Natural killer cell (primary cell): ENCODE data around the gene CHRNG. TPM values are rescaled to one million over a fixed set of nuclear protein-coding genes. Genes with fewer than 3 reads are reported as not detected.

Source experiments
- ATAC-seq, 3 donors: fragments of 150-1000 bp in 2 of 3; fragments of 200-7000 bp in 1 of 3; cut with Tn5 transposase; 1 replicate in 1 of 3; 2 replicates in 2 of 3; pipeline ENCODE4 v1.10.0; 2021; ENCODE audit warnings: mild to moderate bottlenecking in 2 of 3, moderate library complexity in 2 of 3
- DNase-seq, 2 donors: peaks; one replicate each; pipeline versions ENCODE4 v3.0.0 to v3.0.0-alpha.2; 2013 to 2021; ENCODE audit warnings: mixed read lengths in 1 of 2
- H3K27ac ChIP-seq: one replicate; pipeline ENCODE4 v1.5.1; 2013; ENCODE audit warnings: mild to moderate bottlenecking, low read length
- H3K27me3 ChIP-seq: one replicate; pipeline ENCODE4 v1.6.1; 2013; ENCODE audit warnings: low read length; ENCODE audit not compliant: control insufficient read depth, insufficient read depth
- H3K36me3 ChIP-seq: one replicate; pipeline ENCODE4 v1.6.1; 2013; ENCODE audit warnings: low read length; ENCODE audit not compliant: control insufficient read depth, insufficient read depth
- H3K4me1 ChIP-seq: one replicate; pipeline ENCODE4 v1.6.1; 2013; ENCODE audit warnings: low read length; ENCODE audit not compliant: control insufficient read depth, insufficient read depth
- H3K4me3 ChIP-seq: one replicate; pipeline ENCODE4 v1.5.1; 2013; ENCODE audit warnings: low read length
- H3K9me3 ChIP-seq: one replicate; pipeline ENCODE4 v1.6.1; 2013; ENCODE audit warnings: low read length; ENCODE audit not compliant: control insufficient read depth, insufficient read depth
- H3K27ac Mint-ChIP-seq, 2 donors: one replicate each; pipeline ENCODE4 v1.8.0; 2022; ENCODE audit warnings: mild to moderate bottlenecking in 2 of 2, mixed read lengths in 2 of 2, moderate library complexity in 1 of 2
- H3K27me3 Mint-ChIP-seq, 2 donors: one replicate each; pipeline ENCODE4 v1.8.0; 2022; ENCODE audit warnings: low read depth in 2 of 2, mixed read lengths in 2 of 2
- H3K36me3 Mint-ChIP-seq: one replicate; pipeline ENCODE4 v1.8.0; 2022; ENCODE audit warnings: mixed read lengths
- H3K4me1 Mint-ChIP-seq, 2 donors: one replicate each; pipeline ENCODE4 v1.8.0; 2022; ENCODE audit warnings: mixed read lengths in 2 of 2
- H3K4me3 Mint-ChIP-seq: one replicate; pipeline ENCODE4 v1.8.0; 2022; ENCODE audit warnings: mild to moderate bottlenecking, moderate library complexity, mixed read lengths
- H3K9me3 Mint-ChIP-seq, 2 donors: one replicate each; pipeline ENCODE4 v1.8.0; 2022; ENCODE audit warnings: mixed read lengths in 2 of 2
- WGBS: methylation state at CpG from one replicate; pipeline ENCODE4 v1.1.7; 2013; ENCODE audit warnings: missing lambda C conversion rate; ENCODE audit not compliant: insufficient coverage; 5-methylcytosine and 5-hydroxymethylcytosine counted together
- intact Hi-C: fragments of 100-400 bp; cut with micrococcal nuclease; formaldehyde crosslinking; loops from one replicate; pipeline ENCODE4 v1.14.2; 2022
- total RNA-seq, 4 donors: library from RNA; stranded (reverse); fragments of 120-200 nt in 1 of 4; gene quantifications; one replicate each; pipeline versions ENCODE4 v1.2.3 to v1.2.4, GENCODE V29; 2013 to 2022
- TF ChIP-seq, protein P1 (sequence below): fragments of 200-600 bp; IDR thresholded peaks from one replicate; pipeline ENCODE4 v1.8.0; 2022; ENCODE audit warnings: antibody characterized with exemption

CHRNG gene
- total RNA-seq, 3 donors from 2014 or later (not counting 1 experiment from before 2014, with no cell fraction given), result not detected

DNA sequence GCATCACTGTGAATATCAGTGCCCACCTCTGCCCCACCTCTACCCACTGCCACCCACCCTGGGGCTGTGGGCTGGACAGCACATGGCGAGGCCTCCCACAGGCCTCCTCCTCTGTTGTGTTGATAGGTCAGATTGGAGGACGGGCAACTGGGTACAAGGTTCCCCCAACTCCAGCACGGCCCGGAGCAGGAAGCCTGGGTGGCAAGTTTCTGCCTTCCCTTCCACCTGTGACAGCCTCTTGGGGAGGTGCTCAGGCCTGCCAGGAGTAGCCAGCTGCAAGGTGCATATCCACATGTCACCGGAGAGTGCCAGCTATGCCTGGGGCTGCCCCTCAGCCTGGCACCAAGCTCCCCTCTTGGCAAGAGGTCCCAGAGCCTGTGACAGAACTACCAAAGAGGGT lies 45.0 kb upstream of the CHRNG start:
- DNase-seq, result no peak
- no peak for ATAC-seq
- H3K36me3 Mint-ChIP-seq, result no peaks in the 10 kb centered on the region
- no peaks in the 10 kb centered on the region for H3K9me3 Mint-ChIP-seq
- H3K27me3 ChIP-seq, result peaks cover 2% of the 10 kb centered on the region
- H3K27me3 Mint-ChIP-seq, result peaks cover 9 to 19% of the 10 kb centered on the region in 2 donors
- intact Hi-C loops, result no loop called here
- TF ChIP-seq, protein P1, sequence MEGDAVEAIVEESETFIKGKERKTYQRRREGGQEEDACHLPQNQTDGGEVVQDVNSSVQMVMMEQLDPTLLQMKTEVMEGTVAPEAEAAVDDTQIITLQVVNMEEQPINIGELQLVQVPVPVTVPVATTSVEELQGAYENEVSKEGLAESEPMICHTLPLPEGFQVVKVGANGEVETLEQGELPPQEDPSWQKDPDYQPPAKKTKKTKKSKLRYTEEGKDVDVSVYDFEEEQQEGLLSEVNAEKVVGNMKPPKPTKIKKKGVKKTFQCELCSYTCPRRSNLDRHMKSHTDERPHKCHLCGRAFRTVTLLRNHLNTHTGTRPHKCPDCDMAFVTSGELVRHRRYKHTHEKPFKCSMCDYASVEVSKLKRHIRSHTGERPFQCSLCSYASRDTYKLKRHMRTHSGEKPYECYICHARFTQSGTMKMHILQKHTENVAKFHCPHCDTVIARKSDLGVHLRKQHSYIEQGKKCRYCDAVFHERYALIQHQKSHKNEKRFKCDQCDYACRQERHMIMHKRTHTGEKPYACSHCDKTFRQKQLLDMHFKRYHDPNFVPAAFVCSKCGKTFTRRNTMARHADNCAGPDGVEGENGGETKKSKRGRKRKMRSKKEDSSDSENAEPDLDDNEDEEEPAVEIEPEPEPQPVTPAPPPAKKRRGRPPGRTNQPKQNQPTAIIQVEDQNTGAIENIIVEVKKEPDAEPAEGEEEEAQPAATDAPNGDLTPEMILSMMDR, result no peak
- no peaks in the 10 kb centered on the region for H3K9me3 ChIP-seq
- no peak overlapping the region for H3K27ac ChIP-seq
- WGBS, result 86% methylated on average over 5 of the region's 5 CpGs
- H3K4me3 ChIP-seq, result no peak overlapping the region
- no peaks in the 10 kb centered on the region for H3K4me1 ChIP-seq
- no peaks in the 10 kb centered on the region for H3K4me1 Mint-ChIP-seq
- H3K36me3 ChIP-seq, result no peaks in the 10 kb centered on the region
- no peak overlapping the region for H3K27ac Mint-ChIP-seq
- H3K4me3 Mint-ChIP-seq, result no peak overlapping the region

DNA sequence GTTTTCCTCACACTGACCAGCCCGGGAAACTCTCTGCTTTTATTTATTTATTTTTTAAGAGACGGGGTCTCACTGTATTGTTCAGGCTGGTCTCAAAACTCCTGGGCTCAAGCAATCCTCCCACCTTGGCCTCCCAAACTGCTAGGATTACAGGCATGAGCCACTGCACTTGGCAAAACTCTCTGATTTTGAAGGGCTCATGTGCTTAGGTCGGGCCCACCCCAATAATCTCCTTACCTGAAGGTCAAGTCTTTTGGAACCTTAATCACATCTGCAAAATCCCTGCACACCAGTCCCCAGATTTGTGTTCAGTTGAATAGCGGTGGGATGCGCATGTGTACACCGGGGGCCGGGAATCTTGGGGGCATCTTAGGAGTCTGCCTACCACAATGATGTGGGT lies 44.2 kb upstream of the CHRNG start:
- Mint-ChIP-seq H3K4me3 (no peak overlapping the region), H3K4me1 (no peaks in the 10 kb centered on the region), H3K27ac (no peak overlapping the region), H3K36me3 (no peaks in the 10 kb centered on the region), H3K9me3 (no peaks in the 10 kb centered on the region), H3K27me3 (peaks cover 2 to 20% of the 10 kb centered on the region in 2 donors)
- H3K4me3 ChIP-seq, result no peak overlapping the region
- intact Hi-C loops, result no loop called here
- ATAC-seq (no peak), DNase-seq (no peak)
- no peak overlapping the region for H3K27ac ChIP-seq
- no peaks in the 10 kb centered on the region for H3K27me3 ChIP-seq
- H3K4me1 ChIP-seq, result no peaks in the 10 kb centered on the region
- H3K36me3 ChIP-seq, result no peaks in the 10 kb centered on the region
- H3K9me3 ChIP-seq, result no peaks in the 10 kb centered on the region
- TF ChIP-seq, protein P1, result no peak
- WGBS, result 91% methylated on average over 7 of the region's 7 CpGs

DNA sequence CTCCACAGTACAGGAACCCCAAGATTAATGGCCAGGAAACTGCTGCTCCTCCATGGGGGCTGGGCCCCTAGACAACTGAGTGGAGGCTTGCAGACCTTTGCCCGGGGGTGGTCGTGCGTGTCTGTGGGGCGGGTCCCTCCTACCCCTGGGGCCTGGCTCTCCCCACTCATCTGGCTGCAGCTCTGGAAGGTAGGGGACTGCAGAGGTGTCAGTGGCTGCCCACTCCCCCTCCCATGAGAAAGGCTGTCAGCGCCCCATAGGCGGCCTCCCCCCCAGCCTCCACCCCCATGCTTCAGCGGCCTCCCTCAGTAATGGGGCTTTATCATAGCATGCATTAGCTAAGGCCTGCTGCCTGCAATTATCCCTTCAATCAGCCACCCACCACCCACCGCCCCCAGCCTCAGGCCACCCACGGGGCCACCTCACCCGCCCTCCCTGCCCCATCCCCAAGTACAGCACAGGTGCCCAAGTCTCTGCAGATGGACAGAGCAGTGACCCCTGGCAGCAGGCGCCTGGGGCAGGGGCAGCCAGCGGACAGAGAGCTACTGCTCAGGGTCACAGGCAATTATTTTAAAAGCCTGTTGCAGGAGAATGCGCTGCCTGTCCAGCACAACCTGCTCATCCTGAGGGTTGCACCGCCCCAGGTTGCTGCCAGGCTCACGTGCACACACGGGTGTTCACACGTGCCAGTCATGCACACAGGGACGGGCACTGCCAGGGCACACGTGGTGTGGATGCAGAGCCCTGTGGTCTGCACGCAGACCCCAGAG lies 42.8 kb upstream of the CHRNG start:
- H3K36me3 Mint-ChIP-seq, result no peaks in the 10 kb centered on the region
- no peaks in the 10 kb centered on the region for H3K9me3 Mint-ChIP-seq
- no peak for DNase-seq
- H3K36me3 ChIP-seq, result no peaks in the 10 kb centered on the region
- H3K27ac Mint-ChIP-seq, result no peak overlapping the region
- H3K4me3 ChIP-seq, result no peak overlapping the region
- no peaks in the 10 kb centered on the region for H3K9me3 ChIP-seq
- no peaks in the 10 kb centered on the region for H3K4me1 ChIP-seq
- TF ChIP-seq, protein P1, result no peak
- WGBS, result 82% methylated on average over 19 of the region's 20 CpGs
- peaks cover 0 to 12% of the 10 kb centered on the region in 2 donors for H3K27me3 Mint-ChIP-seq
- no peak overlapping the region for H3K27ac ChIP-seq
- no peaks in the 10 kb centered on the region for H3K27me3 ChIP-seq
- no peaks in the 10 kb centered on the region for H3K4me1 Mint-ChIP-seq
- no peak for ATAC-seq
- intact Hi-C loops, result no loop called here
- no peak overlapping the region for H3K4me3 Mint-ChIP-seq

DNA sequence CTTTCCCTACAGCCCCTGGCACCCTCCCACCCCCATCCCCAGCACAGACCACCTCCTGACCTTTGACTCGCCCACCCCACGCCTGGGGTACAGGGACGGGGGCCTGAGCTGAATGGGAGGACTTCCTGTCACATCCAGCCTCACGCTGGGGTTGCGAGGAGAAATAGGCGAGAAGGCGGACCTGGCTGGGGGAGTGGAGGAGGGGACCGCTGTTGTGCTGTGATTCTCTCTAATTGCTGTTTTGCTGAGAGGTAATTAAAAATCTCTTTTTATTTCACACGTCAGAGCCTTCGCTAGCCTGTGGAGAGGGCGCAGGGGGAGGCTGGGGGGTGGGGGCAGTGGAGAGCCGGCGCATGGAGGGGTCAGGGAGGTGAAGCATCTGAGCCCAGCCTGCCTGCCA lies 42.1 kb upstream of the CHRNG start:
- H3K9me3 Mint-ChIP-seq, result no peaks in the 10 kb centered on the region
- Histone ChIP-seq H3K36me3 (no peaks in the 10 kb centered on the region), H3K4me3 (no peak overlapping the region), H3K27ac (no peak overlapping the region), H3K4me1 (no peaks in the 10 kb centered on the region), H3K27me3 (peaks cover 3% of the 10 kb centered on the region), H3K9me3 (no peaks in the 10 kb centered on the region)
- ATAC-seq, result no peak
- H3K27me3 Mint-ChIP-seq, result peaks cover 0 to 17% of the 10 kb centered on the region in 2 donors
- 85% methylated on average over 13 of the region's 13 CpGs for WGBS
- intact Hi-C loops, result no loop called here
- peaks cover 0 to 1% of the 10 kb centered on the region in 2 donors for H3K4me1 Mint-ChIP-seq
- DNase-seq, result no peak
- H3K36me3 Mint-ChIP-seq, result no peaks in the 10 kb centered on the region
- no peak overlapping the region for H3K27ac Mint-ChIP-seq
- no peak overlapping the region for H3K4me3 Mint-ChIP-seq
- TF ChIP-seq, protein P1, result no peak
